ENCODE data around the gene SHISA8.

The SHISA8 gene

DNA sequence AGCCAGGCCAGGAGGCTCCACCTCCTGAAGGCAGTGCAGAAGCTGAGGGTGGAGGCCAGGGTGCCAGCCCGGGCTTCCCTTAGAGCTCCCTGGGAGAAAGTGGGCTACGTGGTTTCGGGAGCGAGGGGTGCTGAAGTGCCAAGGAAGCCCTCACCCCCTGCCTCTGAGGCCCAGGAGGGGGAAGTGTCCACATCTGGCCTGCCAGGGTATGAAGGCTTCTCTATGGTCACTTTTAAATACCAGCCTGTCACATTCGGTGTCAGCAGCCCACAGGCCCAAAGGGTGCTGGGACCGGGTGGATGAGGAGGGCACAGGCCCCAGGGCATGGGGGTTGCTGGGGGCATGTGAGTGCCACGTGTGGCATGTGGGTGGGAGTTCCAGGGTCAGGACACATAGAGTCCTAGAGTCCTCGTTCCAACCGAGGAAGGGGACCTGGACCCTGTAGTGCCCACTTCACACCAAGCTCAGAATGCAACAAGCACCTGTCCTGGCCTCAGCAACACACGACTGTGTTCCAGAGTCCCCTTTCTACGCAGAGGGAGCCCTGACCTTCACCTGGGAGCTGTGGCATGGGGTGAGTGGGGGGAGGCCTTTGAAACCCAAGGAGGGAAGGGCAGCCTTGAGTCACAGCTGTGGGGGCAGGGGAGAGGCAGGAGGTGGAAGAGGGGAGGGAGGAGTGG lies 1.7 kb downstream of the SHISA8 start:
- no peak for DNase-seq

DNA sequence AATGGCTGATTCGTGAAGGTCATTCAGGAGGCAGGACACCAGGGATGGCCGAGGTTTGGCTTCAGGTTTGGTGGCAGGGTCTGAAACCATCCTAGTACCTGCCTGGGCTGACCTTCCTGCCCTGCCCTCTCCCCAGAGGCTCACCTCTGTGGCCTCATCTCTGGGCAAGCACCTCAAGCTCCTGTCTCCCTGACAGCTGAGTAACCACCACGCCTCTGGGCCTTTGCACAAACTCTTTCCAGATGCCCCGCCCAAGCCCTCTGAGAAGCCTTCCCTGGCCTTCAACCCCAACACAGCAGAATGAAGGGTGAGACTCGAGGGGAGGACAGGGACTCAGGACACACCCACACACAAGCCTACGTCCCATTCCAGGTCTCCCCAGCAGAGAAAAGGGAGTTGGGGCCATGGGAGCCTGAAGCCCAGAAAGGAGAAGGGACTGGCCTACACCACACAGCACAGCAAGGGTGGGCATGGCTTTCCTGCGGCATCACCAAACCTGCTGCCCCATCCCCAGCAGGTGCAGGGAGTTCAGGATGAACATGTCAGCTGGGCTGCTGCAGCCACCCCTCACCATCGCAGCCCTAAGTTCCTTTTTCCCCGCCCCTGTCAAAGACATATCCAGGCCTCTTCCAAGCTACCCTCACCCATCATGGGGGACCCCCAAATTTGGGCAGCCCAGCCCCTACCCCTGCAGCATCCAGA lies 2.4 kb downstream of the SHISA8 start:
- no peak for DNase-seq

DNA sequence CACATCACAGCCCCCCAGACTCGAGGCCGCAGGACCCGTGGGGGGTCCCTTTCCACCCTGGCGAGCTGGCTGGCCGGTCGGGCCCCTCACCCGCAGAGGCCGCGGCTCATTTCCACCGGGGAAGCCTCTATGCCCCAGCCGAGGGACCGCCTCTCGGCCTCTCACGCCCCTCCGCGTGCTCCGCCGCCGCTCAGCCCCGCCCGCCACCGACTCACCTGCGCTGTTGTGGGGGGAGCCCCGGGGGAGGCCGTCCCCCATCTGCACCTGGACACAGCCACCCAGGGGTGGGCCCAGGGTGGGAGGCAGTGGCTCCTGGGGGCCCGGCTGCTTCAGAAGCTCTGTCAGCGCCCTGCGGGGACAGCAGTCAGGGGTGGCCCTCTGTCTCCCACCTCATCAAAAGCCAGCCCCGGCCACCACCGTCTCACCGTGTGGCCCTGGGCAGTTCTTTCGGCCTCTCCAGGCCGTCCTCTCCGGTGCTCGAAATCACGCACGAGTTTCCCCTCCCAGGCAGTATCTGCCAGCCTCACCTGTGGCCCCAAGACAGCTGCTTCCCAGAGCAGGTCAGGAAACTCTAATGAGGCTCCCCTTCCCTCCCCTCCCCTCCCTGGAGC lies 3.8 kb downstream of the SHISA8 start:
- no peak for DNase-seq

GRCh38 chr22:41910050-41911000 lies 4.5 kb downstream of the SHISA8 start:
- DNase-seq, result no peak

DNA sequence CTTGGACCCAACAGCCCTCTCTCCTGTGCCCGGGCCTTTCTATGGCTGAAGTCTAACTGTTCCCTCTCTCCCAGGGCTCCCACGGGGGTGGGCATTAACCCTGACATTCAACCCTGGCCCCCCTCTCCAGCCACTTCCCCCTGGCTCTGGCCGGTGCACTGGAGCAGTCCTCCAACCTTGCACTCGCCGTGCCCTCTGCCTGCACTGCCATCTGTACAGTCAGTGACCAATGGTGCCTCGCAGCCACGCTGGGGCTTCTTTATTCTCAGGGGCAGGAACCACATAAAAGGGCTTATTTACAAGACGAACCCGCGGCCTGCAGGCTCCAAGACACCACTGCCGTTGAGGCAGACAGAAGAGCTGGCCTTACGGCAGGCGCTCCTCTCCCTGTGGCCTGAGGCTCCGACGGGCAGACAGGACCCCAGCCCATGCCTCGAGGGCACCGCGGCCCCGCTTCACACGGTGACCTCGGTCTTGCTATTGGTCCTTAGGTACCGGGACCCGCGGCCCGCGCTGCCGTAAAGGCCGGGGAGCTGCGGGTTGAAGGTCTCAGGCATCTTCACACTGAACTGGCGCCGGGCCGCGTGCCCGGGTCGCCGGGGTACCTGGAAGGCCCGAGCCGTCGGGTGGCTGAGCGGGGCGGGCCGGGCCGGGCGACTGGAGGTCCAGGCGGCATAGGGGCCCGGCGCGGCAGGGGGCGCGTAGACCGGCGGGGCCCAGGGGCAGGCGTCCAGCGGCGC lies 5.4 kb downstream of the SHISA8 start:
- DNase-seq, result no peak

DNA sequence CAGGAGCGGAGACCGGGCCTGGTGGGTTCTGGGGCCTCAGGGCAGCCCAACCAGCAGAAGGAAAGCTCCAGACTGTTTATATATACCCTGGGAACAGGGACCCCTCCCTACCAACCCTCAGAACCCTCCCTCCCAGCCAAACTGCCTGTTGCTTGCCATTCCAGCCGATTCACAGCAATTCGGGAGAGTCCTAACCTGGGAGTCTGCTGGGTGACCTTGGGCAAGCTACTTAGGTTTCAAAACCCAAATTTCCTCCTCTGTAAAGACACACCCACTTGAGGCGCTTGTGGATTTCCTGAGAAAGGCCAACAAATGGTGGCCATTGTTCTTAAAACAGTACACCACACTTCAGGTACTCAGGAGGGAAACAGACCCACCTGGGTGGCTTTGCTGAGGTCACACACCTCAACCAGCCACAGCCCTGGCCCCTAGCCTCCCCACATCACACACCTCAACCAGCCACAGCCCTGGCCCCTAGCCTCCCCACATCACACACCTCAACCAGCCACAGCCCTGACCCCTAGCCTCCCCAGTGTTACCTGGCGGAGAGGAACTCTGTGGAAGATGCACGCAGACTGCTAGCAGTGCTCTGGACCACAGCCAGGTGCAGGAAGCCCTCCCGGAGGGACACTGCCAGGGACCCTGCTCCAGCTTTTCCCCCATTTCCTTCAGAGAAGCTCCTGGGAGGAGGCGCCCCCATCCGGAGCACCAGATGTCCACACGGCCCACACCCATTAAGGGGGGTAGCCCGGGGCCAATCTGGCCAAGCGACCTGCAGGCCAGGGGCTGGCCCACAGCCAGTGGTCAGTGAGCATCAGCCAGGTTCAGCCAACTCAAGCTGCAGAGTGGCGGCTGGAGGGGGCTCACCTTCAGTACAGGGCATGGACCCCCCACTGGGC lies 6.2 kb downstream of the SHISA8 start:
- DNase-seq, result no peak

GRCh38 chr22:41907436-41908401 lies 7.2 kb downstream of the SHISA8 start:
- no peak for DNase-seq

DNA sequence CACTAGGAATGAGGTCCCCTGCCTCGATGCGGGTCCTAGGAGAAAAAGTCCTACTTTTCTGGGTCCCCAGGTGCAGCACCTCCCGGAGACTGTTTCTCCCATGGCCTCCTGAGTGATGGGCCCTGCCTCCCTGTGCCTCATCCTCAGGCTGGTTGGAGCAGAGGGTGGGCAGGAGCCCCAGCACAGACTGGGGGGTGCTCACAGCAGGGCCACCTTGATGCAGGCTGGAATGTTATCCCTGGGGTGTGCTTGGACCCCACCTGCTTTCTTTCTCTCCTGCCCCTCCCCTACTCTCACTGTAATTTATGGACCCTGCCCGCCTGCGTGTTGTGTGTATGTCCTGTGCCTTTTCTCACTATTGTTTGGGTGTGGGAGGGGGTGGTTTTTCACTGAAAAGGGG lies 8.1 kb downstream of the SHISA8 start:
- DNase-seq, result no peak

DNA sequence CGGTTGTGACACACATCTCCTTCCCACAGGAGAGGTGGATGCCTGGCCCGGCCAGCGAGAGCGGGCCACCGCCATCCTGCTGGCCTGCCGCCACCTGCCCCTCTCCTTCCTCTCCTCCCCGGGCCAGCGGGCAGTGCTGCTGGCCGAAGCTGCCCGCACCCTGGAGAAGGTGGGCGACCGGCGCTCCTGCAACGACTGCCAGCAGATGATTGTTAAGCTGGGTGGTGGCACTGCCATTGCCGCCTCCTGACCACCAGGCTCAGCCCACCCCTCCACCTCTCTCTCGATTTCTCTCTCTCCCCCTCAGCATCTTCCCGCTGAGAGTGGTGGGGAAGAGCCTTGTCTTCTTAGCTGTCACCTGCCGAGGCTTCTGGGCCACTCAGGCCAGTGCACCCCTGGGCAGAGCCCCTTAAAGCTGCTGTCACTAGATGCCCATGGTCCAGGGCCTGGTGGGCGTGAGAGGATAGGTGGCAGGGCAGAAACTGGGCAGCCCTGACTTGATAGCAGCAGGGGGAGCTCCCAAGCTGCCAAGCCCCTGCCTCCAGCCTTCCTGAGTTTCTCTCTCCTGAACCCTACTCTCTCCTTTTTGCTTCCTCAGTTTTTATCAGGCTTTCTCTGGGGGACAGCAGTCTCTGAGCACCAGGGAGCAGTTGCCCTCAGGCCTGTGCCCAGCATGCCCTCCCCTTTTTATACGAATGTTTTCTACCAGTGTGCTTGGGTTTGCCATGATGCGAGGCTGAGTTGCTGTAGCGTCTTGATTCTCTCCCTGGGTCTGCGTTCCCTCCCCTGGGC lies 9.3 kb downstream of the SHISA8 start:
- DNase-seq, result no peak

DNA sequence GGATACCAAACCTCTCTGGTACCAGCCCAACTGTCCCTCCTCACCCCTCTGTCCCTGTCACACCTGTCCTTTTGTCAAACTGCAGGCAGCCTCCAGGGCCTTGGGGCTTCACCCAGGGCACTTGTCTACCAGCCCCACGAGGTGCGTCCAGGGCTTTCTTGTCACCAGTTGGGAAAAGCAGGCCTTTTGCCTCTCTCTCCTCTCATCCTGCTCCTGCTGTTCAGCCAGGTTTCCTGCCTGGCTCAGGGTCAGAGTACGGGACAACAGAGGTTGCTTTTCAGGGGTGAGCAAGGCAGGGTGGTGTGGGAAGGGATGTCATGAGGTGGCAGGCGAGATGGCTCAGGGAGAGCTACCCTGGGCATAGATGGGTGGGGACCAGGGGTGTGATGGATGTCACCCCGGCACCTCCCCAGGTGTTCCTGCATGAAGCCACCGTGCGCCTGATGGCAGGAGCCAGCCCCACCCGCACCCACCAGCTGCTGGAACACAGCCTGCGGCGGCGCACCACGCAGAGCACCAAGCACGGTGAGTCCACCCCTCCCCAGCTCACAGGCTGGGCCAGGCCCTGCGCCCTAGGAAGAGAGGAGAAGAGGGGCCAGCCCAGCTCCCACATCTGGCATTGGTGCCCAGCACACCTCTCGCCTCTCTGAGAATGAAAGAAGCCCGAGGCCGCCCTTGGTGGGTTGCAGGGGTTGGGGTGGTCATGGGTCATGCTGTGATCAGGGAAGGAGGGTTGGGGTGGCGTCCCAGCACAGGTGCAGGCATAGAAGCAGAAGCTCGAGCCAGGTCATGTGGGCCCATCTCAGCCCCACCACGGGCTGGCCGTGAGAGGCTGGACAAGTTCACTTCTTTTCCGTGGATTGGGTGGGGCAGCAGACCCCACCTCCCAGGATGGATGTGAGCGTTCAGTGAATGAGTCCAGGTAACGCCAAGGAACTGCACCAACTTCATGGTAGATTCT lies 10.1 kb downstream of the SHISA8 start:
- DNase-seq, result no peak

GRCh38 chr22:41902932-41903421 lies 11.9 kb downstream of the SHISA8 start:
- DNase-seq, result no peak

DNA sequence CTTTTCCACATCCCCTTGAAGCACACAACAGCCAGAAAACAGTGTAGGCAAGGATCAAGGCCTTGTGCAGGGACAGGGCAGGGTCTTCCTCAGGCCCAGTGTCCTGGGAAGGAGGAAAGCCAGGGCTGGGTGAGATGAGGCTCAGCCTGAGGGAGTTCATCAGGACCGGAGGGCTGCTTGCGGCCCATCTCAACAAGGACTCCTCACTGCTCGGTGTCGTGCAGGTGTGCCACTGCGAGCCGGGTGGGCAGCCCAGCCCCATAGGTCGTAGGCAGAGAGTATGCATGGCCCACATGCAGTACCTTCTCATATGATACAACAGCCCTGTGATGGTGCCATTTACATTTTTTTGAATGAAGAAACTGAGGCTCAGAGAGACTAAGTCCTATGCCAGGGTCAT lies 12.9 kb downstream of the SHISA8 start:
- DNase-seq, result no peak

GRCh38 chr22:41900652-41901312 lies 14.1 kb downstream of the SHISA8 start:
- DNase-seq, result no peak

GRCh38 chr22:41899992-41900651 lies 14.8 kb downstream of the SHISA8 start:
- DNase-seq, result no peak

DNA sequence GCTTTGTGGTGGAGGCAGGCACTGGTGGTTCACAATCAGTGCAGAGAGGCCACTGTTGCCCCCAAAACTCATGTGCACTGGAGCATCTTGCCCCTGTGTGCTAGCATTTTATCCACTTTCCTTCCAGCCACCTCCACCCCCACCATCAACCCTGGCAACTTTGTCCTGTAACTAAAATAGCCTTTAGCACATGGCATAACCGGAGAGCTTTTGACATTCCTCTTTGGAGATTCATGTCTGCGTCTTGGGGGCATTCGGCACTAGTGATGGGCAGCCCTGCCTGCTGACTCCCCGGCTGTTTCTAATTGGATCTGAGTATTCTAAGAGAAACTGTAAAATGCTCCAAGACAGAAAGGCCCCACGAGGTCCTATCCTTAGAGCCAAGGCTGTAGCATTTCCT lies 15.8 kb downstream of the SHISA8 start:
- no peak for DNase-seq

- DNase-seq, result no peak
Measured at GRCh38 chr22:41898645-41899044, 16.2 kb downstream of the SHISA8 start.
